ENCODE results near the gene ARX. TPM values are rescaled to one million over a fixed set of nuclear protein-coding genes. Genes with fewer than 3 reads are reported as not detected.

ARX gene
- total and polyA plus RNA-seq, 3 donors from 2014 or later, result 4.9 to 13.4 (median 7.7) TPM

DNA sequence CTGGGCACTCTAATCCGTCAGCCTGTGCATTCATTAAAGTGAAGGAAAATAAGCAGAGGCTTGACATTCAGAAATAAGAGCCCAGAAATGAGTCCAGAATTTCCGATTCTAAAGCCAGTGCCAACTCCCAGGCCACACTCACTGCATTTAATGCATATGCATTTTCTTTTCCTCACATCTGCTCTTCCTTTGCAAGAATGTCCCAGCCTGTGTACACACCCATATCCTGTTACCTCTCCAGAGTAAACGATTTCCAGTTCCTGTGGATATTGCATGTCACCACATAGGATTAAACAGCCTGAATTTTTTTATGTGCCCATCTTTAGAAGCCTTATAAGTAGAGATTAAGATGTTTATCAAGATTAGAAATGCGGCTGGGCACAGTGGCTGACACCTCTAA lies 27.5 kb downstream of the ARX start:
- intact Hi-C loops (cut with DNase I; ENCODE audit: low total_unique reads), result no loop called here
- H3K4me1 ChIP-seq, result no peaks in the 10 kb centered on the region
- H3K27ac ChIP-seq, result no peak overlapping the region
- 90 to 94% methylated on average over 4 of the region's 4 CpGs for WGBS, 2 donors
- H3K36me3 ChIP-seq (ENCODE audit: low read depth, missing control alignments), result no peaks in the 10 kb centered on the region
- no peak for TF ChIP-seq POLR2A (IDR thresholded peaks at IDR 0.05)
- TF ChIP-seq, protein P1, sequence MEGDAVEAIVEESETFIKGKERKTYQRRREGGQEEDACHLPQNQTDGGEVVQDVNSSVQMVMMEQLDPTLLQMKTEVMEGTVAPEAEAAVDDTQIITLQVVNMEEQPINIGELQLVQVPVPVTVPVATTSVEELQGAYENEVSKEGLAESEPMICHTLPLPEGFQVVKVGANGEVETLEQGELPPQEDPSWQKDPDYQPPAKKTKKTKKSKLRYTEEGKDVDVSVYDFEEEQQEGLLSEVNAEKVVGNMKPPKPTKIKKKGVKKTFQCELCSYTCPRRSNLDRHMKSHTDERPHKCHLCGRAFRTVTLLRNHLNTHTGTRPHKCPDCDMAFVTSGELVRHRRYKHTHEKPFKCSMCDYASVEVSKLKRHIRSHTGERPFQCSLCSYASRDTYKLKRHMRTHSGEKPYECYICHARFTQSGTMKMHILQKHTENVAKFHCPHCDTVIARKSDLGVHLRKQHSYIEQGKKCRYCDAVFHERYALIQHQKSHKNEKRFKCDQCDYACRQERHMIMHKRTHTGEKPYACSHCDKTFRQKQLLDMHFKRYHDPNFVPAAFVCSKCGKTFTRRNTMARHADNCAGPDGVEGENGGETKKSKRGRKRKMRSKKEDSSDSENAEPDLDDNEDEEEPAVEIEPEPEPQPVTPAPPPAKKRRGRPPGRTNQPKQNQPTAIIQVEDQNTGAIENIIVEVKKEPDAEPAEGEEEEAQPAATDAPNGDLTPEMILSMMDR (IDR thresholded peaks at IDR 0.05), result no peak
- no peak overlapping the region for H3K4me3 ChIP-seq
- no peaks in the 10 kb centered on the region for H3K27me3 ChIP-seq
- no peaks in the 10 kb centered on the region for H3K9me3 ChIP-seq
- no peak for DNase-seq

DNA sequence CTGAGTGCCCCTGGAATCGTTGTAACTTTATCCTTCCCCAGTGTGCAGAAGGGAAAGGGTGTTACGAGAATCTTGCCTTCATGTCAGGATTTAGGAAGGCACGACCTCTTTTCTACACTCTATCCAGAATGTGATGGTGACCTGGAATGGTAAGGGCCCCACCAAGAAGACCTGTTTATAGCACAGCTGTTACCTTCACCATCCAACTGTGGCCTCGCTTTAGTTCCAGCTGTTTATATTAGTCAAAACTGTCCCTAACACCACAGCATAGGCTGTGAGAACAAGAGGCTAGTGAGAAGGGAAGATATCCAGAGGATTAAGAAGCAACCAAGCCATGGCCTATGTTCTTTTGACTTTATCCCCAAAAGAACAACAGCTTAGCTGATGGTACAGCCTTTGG lies 28.0 kb downstream of the ARX start:
- Histone ChIP-seq H3K27ac (no peak overlapping the region), H3K27me3 (no peaks in the 10 kb centered on the region), H3K36me3 (ENCODE audit: low read depth, missing control alignments) (no peaks in the 10 kb centered on the region), H3K4me3 (no peak overlapping the region), H3K9me3 (no peaks in the 10 kb centered on the region), H3K4me1 (no peaks in the 10 kb centered on the region)
- no peak for DNase-seq
- intact Hi-C loops (cut with DNase I; ENCODE audit: low total_unique reads), result no loop called here
- 96 to 100% methylated on average over 1 to 4 of the region's 4 CpGs for WGBS, 2 donors
- no peak for TF ChIP-seq POLR2A (IDR thresholded peaks at IDR 0.05)
- TF ChIP-seq, protein P1 (IDR thresholded peaks at IDR 0.05), result no peak

DNA sequence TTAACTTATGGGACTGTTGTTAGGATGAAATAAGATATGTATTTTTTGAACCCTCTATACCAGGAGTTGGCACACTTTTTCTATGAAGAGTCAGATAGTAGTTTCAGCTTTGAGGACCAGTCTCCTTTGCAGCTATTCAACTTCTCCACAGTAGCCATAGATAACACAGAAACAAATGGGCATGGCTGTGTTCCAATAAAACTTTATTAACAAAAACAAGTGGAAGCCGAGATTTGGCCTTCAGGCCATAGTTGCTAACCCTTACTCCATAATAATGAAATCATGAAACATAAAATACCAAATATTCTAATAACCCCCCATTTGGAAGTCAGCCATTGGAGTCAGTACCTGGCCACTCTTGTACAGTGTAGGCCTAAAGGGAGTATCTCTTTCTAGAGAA lies 30.6 kb downstream of the ARX start:
- no peaks in the 10 kb centered on the region for H3K4me1 ChIP-seq
- intact Hi-C loops (cut with DNase I; ENCODE audit: low total_unique reads), result no loop called here
- no peaks in the 10 kb centered on the region for H3K36me3 ChIP-seq (ENCODE audit: low read depth, missing control alignments)
- TF ChIP-seq, protein P1 (IDR thresholded peaks at IDR 0.05), result no peak
- no peak for TF ChIP-seq POLR2A (IDR thresholded peaks at IDR 0.05)
- H3K27ac ChIP-seq, result no peak overlapping the region
- H3K4me3 ChIP-seq, result no peak overlapping the region
- WGBS, 2 donors, result 67% methylated on average over 1 of the region's 1 CpG
- no peak for DNase-seq
- no peaks in the 10 kb centered on the region for H3K27me3 ChIP-seq
- H3K9me3 ChIP-seq, result no peaks in the 10 kb centered on the region

DNA sequence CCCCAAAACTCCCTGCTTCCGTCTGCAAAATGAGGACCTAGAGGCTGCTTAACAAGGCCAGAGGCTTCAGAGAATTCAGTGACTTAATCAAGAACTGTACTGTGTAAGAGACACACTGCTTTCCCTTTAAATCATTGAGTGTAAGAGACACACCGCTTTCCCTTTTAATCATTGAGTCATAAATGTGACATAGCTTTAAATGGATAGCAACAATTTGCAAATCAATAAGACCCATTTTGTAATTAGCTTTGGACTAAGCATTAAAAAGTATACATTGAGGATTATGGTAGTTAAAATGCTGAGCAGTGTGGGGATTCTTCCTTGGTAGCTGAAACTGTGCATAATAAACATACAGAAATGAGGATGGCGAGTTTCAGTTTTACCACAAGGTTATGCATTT lies 31.8 kb downstream of the ARX start:
- Histone ChIP-seq H3K27me3 (no peaks in the 10 kb centered on the region), H3K4me3 (no peak overlapping the region), H3K4me1 (no peaks in the 10 kb centered on the region), H3K36me3 (ENCODE audit: low read depth, missing control alignments) (no peaks in the 10 kb centered on the region), H3K27ac (no peak overlapping the region), H3K9me3 (no peaks in the 10 kb centered on the region)
- intact Hi-C loops (cut with DNase I; ENCODE audit: low total_unique reads), result no loop called here
- DNase-seq, result no peak
- TF ChIP-seq, protein P1 (IDR thresholded peaks at IDR 0.05), result no peak
- TF ChIP-seq POLR2A (IDR thresholded peaks at IDR 0.05), result no peak
- WGBS, 2 donors, result 92 to 94% methylated on average over 3 of the region's 3 CpGs

DNA sequence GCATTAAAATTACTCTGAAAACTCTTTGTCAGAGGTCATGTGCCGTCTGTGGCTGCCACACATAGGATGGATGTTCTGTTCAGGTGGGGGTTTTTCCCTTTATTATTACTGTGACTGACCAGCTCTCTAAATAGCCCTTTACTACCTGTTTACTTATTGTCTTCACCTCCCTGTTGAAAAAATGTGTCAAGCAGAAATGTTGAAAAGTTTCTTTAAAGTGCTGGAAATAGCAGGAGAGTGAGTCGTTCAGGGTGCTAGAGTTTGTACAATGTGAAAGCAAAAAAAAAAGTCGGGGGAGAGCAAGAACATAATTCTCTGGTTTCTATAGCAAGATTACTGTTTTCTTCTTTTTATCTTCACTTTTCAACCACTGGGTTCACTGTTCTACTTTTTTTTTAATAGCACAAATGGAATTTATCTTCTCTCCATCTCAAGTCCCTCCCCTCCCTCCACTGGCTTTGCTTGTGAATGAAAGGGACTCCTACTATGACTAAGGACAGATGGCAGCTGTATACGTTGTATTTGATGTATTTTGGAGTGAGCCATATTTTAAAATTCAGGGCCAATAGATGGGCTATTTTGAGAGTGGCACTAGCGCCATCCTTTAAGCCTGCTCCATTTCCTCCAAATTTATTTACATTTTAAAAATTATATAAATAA lies 33.3 kb downstream of the ARX start:
- TF ChIP-seq POLR2A (IDR thresholded peaks at IDR 0.05), result no peak
- TF ChIP-seq, protein P1 (IDR thresholded peaks at IDR 0.05), result no peak
- DNase-seq, result no peak
- H3K9me3 ChIP-seq, result no peaks in the 10 kb centered on the region
- 81 to 84% methylated on average over 5 of the region's 5 CpGs for WGBS, 2 donors
- intact Hi-C loops (cut with DNase I; ENCODE audit: low total_unique reads), result no loop called here
- no peaks in the 10 kb centered on the region for H3K27me3 ChIP-seq
- H3K36me3 ChIP-seq (ENCODE audit: low read depth, missing control alignments), result no peaks in the 10 kb centered on the region
- H3K4me3 ChIP-seq, result no peak overlapping the region
- H3K27ac ChIP-seq, result no peak overlapping the region
- H3K4me1 ChIP-seq, result no peaks in the 10 kb centered on the region

Data from testis (tissue), 3 donors.